H1 (cell line): Measurements from ENCODE around the gene PRKCH. TPM values are rescaled to one million over a fixed set of nuclear protein-coding genes. Genes with fewer than 3 reads are reported as not detected.

Experiments
- CTCF ChIA-PET: fragments of 300-600 bp; sonication (Branson Sonifier 250); formaldehyde crosslinking; loops from one replicate; lab custom pipeline; 2021; ENCODE audit not compliant: partially characterized antibody; lab: Charles Lee
- POLR2A ChIA-PET: fragments of 300-600 bp; sonication (Branson Sonifier 250); formaldehyde crosslinking; loops from one replicate; lab custom pipeline; 2021; ENCODE audit warnings: inconsistent platforms; ENCODE audit not compliant: partially characterized antibody; lab: Charles Lee
- DNase-seq, 2 experiments: peaks; one replicate each; pipeline versions ENCODE4 v3.0.0 to v3.0.0-alpha.2; 2010 to 2022; ENCODE audit warnings: low spot score in 2 of 2, low read depth in 1 of 2, mixed read lengths in 1 of 2
- FAIRE-seq: peaks from 2 replicates; lab custom pipeline; 2011; peaks lifted over from hg19 to GRCh38; lab: Jason Lieb, UNC
- H2AFZ ChIP-seq: 2 replicates; pipeline ENCODE4 v1.8.1; 2012; ENCODE audit warnings: low read length, inconsistent platforms
- H2AK5ac ChIP-seq: 2 replicates; pipeline ENCODE4 v1.6.1; 2013; ENCODE audit warnings: low read depth, low read length
- H2BK120ac ChIP-seq: replicated peaks from 2 replicates; pipeline ENCODE3; 2013; ENCODE audit warnings: low read depth, low read length, inconsistent platforms
- H2BK12ac ChIP-seq: 2 replicates; pipeline ENCODE4 v1.6.1; 2013; ENCODE audit warnings: low read depth, low read length
- H2BK15ac ChIP-seq: 2 replicates; pipeline ENCODE4 v1.6.1; 2013; ENCODE audit warnings: low read length
- H2BK20ac ChIP-seq: 2 replicates; pipeline ENCODE4 v1.6.1; 2013; ENCODE audit warnings: low read length
- H2BK5ac ChIP-seq: 2 replicates; pipeline ENCODE4 v1.6.1; 2013; ENCODE audit warnings: low read depth, low read length
- H3K14ac ChIP-seq: 2 replicates; pipeline ENCODE4 v1.6.1; 2013; ENCODE audit warnings: inconsistent platforms; ENCODE audit not compliant: insufficient read length
- H3K18ac ChIP-seq: 2 replicates; pipeline ENCODE4 v1.6.1; 2013; ENCODE audit warnings: low read length; ENCODE audit errors: extremely low read depth
- H3K23ac ChIP-seq: 2 replicates; pipeline ENCODE4 v1.6.1; 2013; ENCODE audit warnings: inconsistent platforms; ENCODE audit not compliant: insufficient read length
- H3K23me2 ChIP-seq: 2 replicates; pipeline ENCODE4 v1.6.1; 2013; ENCODE audit warnings: low read depth, low read length
- H3K27ac ChIP-seq: 2 replicates; pipeline ENCODE4 v1.6.1; 2011; ENCODE audit warnings: low read depth, low read length, inconsistent platforms
- H3K27me3 ChIP-seq, 4 experiments: replicated peaks in 1 of 4; 1 replicate in 1 of 4; 2 replicates in 3 of 4; pipeline versions ENCODE4 v1.6.1 to v1.8.1; 2011 to 2013; ENCODE audit warnings: low read length in 3 of 4, mild to moderate bottlenecking in 3 of 4, inconsistent platforms in 2 of 4, mixed read lengths in 2 of 4, moderate library complexity in 1 of 4; ENCODE audit not compliant: control insufficient read depth in 3 of 4, insufficient read depth in 3 of 4; ENCODE audit errors: extremely low read depth in 1 of 4
- H3K36me3 ChIP-seq, 4 experiments: 2 replicates each; pipeline versions ENCODE4 v1.6.1 to v1.8.1; 2011 to 2013; ENCODE audit warnings: mild to moderate bottlenecking in 4 of 4, low read length in 3 of 4, moderate library complexity in 2 of 4, control low read depth in 1 of 4, inconsistent platforms in 1 of 4; ENCODE audit not compliant: insufficient read depth in 4 of 4, control insufficient read depth in 2 of 4
- H3K4ac ChIP-seq: replicated peaks from 2 replicates; pipeline ENCODE3; 2013; ENCODE audit warnings: low read length, low read depth, mixed read lengths, inconsistent platforms; ENCODE audit not compliant: insufficient read length
- H3K4me1 ChIP-seq, 4 experiments: replicated peaks in 1 of 4; 1 replicate in 1 of 4; 2 replicates in 3 of 4; pipeline versions ENCODE4 v1.6.1 to v1.8.1; 2011 to 2013; ENCODE audit warnings: low read length in 3 of 4, inconsistent platforms in 2 of 4, mixed read lengths in 1 of 4; ENCODE audit not compliant: insufficient read depth in 4 of 4, control insufficient read depth in 3 of 4
- H3K4me2 ChIP-seq, 2 experiments: 2 replicates each; pipeline versions ENCODE4 v1.6.1 to v1.8.1; 2011 to 2013; ENCODE audit warnings: low read depth in 2 of 2, low read length in 2 of 2, control low read depth in 1 of 2, inconsistent platforms in 1 of 2, mild to moderate bottlenecking in 1 of 2; ENCODE audit not compliant: insufficient read depth in 1 of 2
- H3K4me3 ChIP-seq, 4 experiments: fragments of 200-600, 300-600 bp in 1 of 4; sonication (generic), shearing (Covaris generic), sonication (Bioruptor Twin) in 1 of 4; 2 replicates each; pipeline versions ENCODE4 v1.5.1 to v1.8.1; 2011 to 2016; ENCODE audit warnings: low read length in 4 of 4, low read depth in 3 of 4, control low read depth in 2 of 4, inconsistent platforms in 2 of 4, mild to moderate bottlenecking in 2 of 4, mixed read lengths in 1 of 4, moderate library complexity in 1 of 4; ENCODE audit not compliant: insufficient read depth in 2 of 4; ENCODE audit errors: extremely low read depth in 1 of 4
- H3K56ac ChIP-seq: replicated peaks from 2 replicates; pipeline ENCODE3; 2013; ENCODE audit warnings: low read depth, mild to moderate bottlenecking, mixed read lengths, low read length, inconsistent platforms; ENCODE audit not compliant: insufficient read length
- H3K79me1 ChIP-seq: 2 replicates; pipeline ENCODE4 v1.6.1; 2013; ENCODE audit warnings: low read depth, low read length, control low read depth
- H3K79me2 ChIP-seq, 2 experiments: 2 replicates each; pipeline versions ENCODE4 v1.6.1 to v1.8.1; 2012 to 2013; ENCODE audit warnings: low read length in 2 of 2, mild to moderate bottlenecking in 2 of 2, inconsistent platforms in 1 of 2; ENCODE audit not compliant: insufficient read depth in 2 of 2, control insufficient read depth in 1 of 2
- H3K9ac ChIP-seq, 4 experiments: replicated peaks in 1 of 4; 1 replicate in 1 of 4; 2 replicates in 3 of 4; pipeline versions ENCODE4 v1.6.1 to v1.8.1; 2011 to 2013; ENCODE audit warnings: low read depth in 3 of 4, low read length in 3 of 4, control low read depth in 2 of 4, mild to moderate bottlenecking in 2 of 4, moderate library complexity in 2 of 4, inconsistent platforms in 1 of 4; ENCODE audit errors: extremely low read depth in 1 of 4
- H3K9me3 ChIP-seq, 2 experiments: 2 replicates each; pipeline versions ENCODE4 v1.6.1 to v1.8.1; 2012 to 2013; ENCODE audit warnings: mild to moderate bottlenecking in 2 of 2, moderate library complexity in 2 of 2, control low read depth in 1 of 2, inconsistent platforms in 1 of 2, low read depth in 1 of 2, low read length in 1 of 2, mixed read lengths in 1 of 2; ENCODE audit not compliant: insufficient read depth in 2 of 2
- H4K20me1 ChIP-seq, 2 experiments: replicated peaks in 1 of 2; 2 replicates each; pipeline versions ENCODE3 to v1.8.1; 2011 to 2013; ENCODE audit warnings: inconsistent platforms in 2 of 2, low read length in 2 of 2, mild to moderate bottlenecking in 1 of 2; ENCODE audit not compliant: insufficient read depth in 2 of 2, control insufficient read depth in 1 of 2
- H4K5ac ChIP-seq: 2 replicates; pipeline ENCODE4 v1.6.1; 2013; ENCODE audit warnings: low read length, low read depth, mixed read lengths, inconsistent platforms; ENCODE audit not compliant: insufficient read length
- H4K8ac ChIP-seq: 2 replicates; pipeline ENCODE4 v1.8.0; 2013; ENCODE audit warnings: mild to moderate bottlenecking, moderate library complexity, low read length, inconsistent platforms; ENCODE audit not compliant: insufficient read depth; ENCODE audit errors: extremely low read depth
- H4K91ac ChIP-seq: replicated peaks from 2 replicates; pipeline ENCODE3; 2013; ENCODE audit warnings: low read length, mixed read lengths, inconsistent platforms; ENCODE audit not compliant: insufficient read length
- TCF12 ChIP-seq: IDR thresholded peaks from 2 replicates; pipeline ENCODE4 v1.6.1; 2011; ENCODE audit warnings: low read depth, mild to moderate bottlenecking, low read length
- WGBS, 2 experiments: shearing (Covaris generic) in 1 of 2; methylation state at CpG; one replicate each; pipeline versions ENCODE4 v1.1.6 to v1.1.7; 2013 to 2015; ENCODE audit warnings: low lambda C conversion rate in 2 of 2, mixed read lengths in 2 of 2, inconsistent platforms in 1 of 2, low coverage in 1 of 2, missing lambda C conversion rate in 1 of 2; ENCODE audit not compliant: insufficient replicate concordance in 2 of 2, insufficient coverage in 1 of 2, insufficient read length in 1 of 2; ENCODE audit errors: extremely low coverage in 1 of 2, missing lambda C conversion rate in 1 of 2; 5-methylcytosine and 5-hydroxymethylcytosine counted together
- polyA plus RNA-seq, 7 experiments: library from polyadenylated mRNA; depleted of rRNA in 3 of 7; stranded (reverse) in 5 of 7; unstranded in 2 of 7; fragments of >200 nt in 5 of 7; fragments of 200-250 nt in 2 of 7; gene quantifications; 1 replicate in 5 of 7; 2 replicates in 1 of 7; 4 replicates in 1 of 7; pipeline versions ENCODE4 v1.2.1 to v1.2.3, GENCODE V29; 2011 to 2013; ENCODE audit warnings: missing spikeins in 2 of 7, mixed read lengths in 2 of 7
- total RNA-seq: library from RNA; stranded (reverse); fragmentation: NEBNext Ultra II Directional; extraction: Animal tissue kit (Norgen Biotek cat#: 25700); gene quantifications from 2 replicates; pipeline ENCODE4 v1.2.1, GENCODE V29; 2021

The PRKCH gene
- total and polyA plus RNA-seq, 2 of the 8 experiments (the other 6 are each of a cell fraction or from before 2014, with no cell fraction given), result 6.4 to 7.0 TPM

DNA sequence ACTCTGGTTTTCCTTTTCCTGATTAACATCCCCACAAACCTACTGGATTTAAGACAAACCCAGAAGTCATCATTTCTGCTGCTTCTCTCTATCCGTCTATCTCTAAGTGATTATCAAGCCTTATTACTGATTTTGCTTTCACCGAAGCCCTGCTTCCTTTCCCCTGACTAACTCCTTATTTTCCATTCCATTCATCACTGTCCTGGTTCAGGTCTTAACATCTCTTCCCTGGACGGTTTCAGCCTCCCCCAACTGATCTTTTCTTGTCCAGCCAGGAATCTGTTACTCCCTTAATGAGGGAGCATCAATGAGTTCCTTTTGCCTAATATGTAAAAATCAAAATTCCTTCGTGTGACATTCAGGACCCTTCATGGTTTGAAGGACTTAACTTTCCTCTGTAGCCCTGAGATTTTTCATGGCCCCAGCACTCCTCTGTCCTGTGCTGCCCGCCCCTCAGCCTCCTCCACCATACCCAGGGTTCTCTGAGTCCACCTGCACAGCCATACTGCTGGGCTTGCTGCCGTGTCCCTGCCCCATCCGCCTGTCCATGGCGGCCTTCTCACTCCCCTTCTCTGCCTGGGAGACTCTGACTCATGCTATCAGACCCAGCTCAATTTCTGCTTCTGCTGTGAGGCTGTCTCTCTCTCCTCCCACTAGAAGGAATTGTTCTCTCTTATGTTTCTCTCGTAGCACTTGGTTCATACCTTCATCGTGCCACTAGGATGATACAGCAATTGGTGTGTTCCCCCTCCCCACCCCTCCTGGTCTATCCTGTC is 206.1 kb downstream of the PRKCH start:
- Histone ChIP-seq H3K4me2 (no peak overlapping the region), H2AK5ac (peak overlapping the region; percentile 32; the same call in 1 of the 2 replicates), H2BK15ac (no peak overlapping the region), H3K9me3 (no peaks in the 10 kb centered on the region), H3K36me3 (no peaks in the 10 kb centered on the region; a peak in 1 of 8 replicates), H3K4me3 (no peak overlapping the region), H3K23me2 (no peaks in the 10 kb centered on the region), H2BK5ac (no peak overlapping the region), H3K4me1 (peaks cover 0 to 8% (median 3%) of the 10 kb centered on the region in 4 experiments; a peak in 2 of 7 replicates), H4K8ac (no peak overlapping the region; the same call in 1 of the 2 replicates), H3K56ac (no peak overlapping the region), H2AFZ (0 out of 2 replicates have a peak overlapping the region, but pooled peaks have one; percentile 5), H4K20me1 (no peaks in the 10 kb centered on the region), H4K91ac (no peak overlapping the region), H3K4ac (no peak overlapping the region), H3K27ac (no peak overlapping the region), H2BK20ac (no peak overlapping the region), H4K5ac (no peak overlapping the region), H3K18ac (no peak overlapping the region), H2BK12ac (no peak overlapping the region), H2BK120ac (no peak overlapping the region), H3K79me1 (no peaks in the 10 kb centered on the region), H3K79me2 (no peaks in the 10 kb centered on the region), H3K27me3 (no peaks in the 10 kb centered on the region), H3K9ac (no peak overlapping the region), H3K23ac (no peak overlapping the region), H3K14ac (no peak overlapping the region)
- ChIA-PET CTCF (interaction anchor here (1.2 to 1.4 kb wide), 2 partner anchors 9 to 22 kb away, joined by 3 read pairs; no protein-coding TSS in a partner anchor), POLR2A (interaction anchor here (1.1 kb wide), 1 partner anchor 10 kb away, joined by 4 read pairs; no protein-coding TSS in a partner anchor)
- FAIRE-seq (no peak), DNase-seq (no peak)
- WGBS, 2 experiments, result 92% methylated on average over 7 of the region's 10 CpGs; no CpG with 5 or more reads in 1 of the 2 experiments
- no peak for TF ChIP-seq TCF12
